Stimulated activated CD4-positive, alpha-beta T cell treated with anti-CD3 and anti-CD28 coated beads, Interleukin-15, amount 100 ng/mL, for 24 hours (primary cell): ENCODE data around the gene ADNP2.

Experiments used
- DNase-seq: peaks from one replicate; pipeline ENCODE4 v3.0.0-alpha.2; 2020

The ADNP2 gene, protein sequence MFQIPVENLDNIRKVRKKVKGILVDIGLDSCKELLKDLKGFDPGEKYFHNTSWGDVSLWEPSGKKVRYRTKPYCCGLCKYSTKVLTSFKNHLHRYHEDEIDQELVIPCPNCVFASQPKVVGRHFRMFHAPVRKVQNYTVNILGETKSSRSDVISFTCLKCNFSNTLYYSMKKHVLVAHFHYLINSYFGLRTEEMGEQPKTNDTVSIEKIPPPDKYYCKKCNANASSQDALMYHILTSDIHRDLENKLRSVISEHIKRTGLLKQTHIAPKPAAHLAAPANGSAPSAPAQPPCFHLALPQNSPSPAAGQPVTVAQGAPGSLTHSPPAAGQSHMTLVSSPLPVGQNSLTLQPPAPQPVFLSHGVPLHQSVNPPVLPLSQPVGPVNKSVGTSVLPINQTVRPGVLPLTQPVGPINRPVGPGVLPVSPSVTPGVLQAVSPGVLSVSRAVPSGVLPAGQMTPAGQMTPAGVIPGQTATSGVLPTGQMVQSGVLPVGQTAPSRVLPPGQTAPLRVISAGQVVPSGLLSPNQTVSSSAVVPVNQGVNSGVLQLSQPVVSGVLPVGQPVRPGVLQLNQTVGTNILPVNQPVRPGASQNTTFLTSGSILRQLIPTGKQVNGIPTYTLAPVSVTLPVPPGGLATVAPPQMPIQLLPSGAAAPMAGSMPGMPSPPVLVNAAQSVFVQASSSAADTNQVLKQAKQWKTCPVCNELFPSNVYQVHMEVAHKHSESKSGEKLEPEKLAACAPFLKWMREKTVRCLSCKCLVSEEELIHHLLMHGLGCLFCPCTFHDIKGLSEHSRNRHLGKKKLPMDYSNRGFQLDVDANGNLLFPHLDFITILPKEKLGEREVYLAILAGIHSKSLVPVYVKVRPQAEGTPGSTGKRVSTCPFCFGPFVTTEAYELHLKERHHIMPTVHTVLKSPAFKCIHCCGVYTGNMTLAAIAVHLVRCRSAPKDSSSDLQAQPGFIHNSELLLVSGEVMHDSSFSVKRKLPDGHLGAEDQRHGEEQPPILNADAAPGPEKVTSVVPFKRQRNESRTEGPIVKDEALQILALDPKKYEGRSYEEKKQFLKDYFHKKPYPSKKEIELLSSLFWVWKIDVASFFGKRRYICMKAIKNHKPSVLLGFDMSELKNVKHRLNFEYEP

DNA sequence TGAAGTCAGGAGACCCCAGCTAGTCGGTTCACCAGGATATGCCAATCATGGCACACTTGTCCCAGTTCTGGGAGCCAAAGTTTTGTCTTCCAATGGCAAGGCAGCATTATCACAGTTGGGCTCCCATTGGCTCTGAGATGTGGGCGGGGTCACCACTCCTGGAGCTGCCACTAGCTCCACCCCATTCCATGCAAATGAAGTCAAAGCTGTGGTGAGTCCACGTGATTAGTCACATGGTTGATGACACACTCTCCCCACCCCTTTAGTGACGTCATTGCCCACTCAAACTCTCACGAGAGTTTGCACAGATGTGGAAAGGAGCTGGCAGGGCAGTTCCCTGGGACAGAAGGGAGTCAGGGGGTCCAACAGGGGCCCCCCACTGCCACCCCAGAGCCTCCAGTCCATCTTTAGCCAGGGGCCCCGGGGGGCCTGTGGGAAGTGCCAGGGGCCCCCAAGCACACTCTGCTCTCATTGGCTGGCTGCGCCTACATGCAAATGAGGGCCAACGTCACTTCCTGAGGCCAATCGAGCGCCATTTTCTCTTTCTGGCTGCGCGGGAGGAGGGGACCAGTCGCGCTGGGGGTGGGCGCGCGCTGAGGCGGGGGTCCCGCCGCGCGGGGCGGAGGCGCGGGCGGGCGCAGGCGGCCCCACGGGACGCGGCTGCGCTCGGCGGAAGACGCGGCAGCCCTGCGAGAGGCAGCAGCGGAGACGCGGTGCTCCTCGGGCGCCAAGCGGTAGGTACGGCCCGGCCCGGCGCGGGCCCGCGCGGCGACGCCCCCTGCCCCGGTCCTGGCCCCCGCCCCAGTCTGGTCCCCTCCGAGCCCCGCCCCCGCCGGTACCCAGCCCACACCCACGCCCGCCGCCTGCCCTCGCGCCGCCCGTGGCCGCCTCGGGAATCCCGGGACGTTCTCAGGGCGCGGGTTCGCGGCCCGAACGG is at the start of gene ADNP2:
TSS of gene ADNP2 (plus strand) at position 524 of the 937 bp plus-strand sequence. CDS start 8,281 bp downstream, outside the sequence.
- peak; percentile 89 for DNase-seq

DNA sequence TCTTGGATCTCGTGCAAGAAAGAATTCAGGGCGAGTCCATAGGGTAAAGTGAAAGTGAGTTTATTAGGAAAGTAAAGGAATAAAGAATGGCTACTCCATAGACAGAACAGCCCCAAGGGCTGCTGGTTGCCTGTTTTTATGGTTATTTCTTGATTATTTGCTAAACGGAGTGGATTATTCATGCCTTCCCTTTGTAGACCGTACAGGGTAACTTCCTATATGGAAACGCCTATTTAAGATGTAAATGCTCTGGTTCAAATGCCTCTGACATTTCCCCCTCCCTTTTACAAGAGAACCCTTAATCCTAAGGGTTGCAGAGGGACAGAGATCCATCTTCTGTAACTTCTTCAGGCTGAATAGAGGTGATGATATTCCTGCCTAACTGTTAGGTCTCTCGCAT is 49.1 kb upstream of the ADNP2 start:
- DNase-seq, result no peak

DNA sequence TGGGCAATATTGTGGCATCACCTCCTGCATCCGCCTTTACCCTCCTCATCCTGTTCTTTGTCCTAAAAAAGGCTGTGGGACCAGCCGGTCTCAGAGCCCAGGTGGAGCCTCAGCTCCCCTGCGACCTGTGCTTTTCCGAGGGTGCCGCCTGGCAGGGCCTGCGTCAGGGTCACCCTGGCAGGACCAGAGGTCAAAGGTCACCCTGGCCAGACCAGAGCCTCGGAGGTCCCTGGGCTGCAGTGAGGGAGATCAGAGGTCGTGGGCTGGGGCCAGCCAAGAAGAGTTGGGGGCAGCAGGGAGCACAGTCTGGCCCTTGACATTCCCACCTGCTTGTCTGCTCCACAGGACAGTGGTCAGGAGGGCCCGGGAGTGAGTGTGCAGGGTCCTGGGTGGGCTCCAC is 43.4 kb upstream of the ADNP2 start:
- DNase-seq, result no peak

DNA sequence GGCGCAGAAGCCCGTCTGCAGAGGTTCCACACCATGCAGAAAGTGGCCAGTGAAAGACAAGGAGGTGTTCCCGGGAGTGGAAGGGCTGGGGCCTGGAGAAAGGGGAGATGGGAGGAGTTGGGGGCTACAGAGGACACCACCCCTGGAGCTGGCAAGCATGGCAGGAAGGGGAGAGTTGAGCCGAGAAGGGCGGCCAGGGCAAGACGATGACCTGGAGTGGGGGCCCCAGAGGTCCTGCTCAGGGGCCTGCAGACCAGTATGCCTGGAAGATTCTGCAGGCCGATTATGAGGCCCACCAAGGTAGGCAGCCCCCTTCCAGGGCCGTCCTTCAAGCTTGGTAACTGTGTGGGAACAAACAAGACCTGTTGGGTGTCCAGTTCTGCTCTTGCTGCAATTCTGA is 41.7 kb upstream of the ADNP2 start:
- no peak for DNase-seq

DNA sequence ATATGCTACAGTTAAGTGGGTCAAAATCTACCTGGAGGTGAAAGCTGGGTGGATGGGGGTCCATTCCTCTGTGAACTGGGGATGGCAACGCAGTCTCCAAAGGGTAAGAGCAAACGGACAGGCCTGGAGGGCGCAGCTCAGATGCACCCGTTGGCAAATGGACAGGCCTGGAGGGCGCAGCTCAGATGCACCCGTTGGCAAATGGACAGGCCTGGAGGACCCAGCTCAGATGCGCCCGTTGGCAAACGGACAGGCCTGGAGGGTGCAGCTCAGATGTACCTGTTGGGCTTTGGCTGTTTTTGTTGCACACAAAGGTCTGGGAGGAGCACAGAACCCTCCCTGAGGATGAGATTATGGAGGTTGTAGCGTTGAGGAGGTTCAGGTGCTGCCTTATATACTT is 41.2 kb upstream of the ADNP2 start:
- no peak for DNase-seq

DNA sequence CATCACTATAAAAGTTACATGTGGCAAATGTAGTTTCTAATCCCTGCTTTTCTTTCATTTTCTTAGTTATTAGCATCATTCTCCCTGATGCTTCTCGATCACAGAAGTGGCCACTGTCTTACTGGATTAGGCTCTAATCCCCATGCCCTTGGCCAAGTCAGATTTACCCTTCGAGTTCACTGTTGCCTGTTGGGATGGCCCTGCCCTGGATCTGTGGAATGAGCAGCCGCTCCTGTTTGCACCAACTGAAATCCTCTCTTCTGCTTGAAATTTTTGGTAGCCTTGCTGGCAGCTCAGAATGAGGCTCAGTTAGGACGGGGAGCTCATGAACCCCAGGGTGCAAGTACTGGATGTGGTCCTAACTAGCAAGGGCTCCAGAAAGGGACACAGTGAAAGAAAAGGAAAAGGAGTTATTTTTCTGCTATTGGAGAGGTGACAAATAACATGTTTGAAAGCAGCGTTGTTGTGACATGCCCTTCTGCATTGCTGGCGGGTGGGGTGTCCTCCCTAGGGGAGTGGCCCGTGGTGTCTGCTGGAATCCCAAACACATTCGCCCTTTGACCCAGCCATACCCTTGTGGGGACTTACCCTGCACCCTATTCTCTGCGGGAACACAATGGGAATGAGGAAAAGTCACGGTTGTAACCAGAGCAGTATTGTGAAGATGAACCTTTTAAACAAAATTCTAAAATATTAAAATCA is 40.3 kb upstream of the ADNP2 start:
- DNase-seq, result no peak

DNA sequence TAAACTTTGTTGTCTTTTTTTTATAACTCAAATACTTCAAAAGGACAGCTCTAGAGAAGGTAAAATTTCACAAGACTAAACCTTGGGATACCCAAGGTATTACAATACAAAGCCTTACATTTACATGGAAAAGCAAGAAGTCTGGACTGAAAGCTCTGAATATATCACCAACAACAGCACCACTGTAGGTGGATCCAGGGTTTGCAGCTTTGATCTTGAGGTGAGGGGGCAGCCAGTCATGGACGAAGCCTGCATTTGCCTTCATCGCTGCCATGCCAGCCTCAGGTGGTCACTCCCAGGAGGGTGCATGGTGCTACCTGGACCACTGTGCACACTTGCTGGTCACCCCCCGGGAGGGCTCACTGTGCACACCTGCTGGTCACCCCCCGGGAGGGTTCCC is 38.2 kb upstream of the ADNP2 start:
- no peak for DNase-seq

DNA sequence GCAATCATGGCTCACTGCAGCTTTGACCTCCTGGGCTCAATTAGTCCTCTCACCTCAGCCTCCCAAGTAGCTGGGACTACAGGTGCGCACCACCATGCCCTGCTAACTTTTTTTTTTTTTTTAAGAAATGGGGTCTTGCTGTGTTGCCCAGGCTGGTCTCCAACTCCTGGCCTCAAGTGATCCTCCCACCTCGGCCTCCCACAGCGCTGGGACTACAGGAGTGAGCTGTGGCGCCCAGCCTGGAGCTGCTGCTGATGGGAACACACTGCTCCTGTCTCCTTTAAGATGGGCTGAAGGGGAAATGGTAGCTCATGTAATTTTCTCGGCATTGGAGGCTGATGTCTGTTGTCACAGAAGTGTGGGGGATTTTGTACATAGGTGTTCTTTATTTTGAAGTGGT is 34.9 kb upstream of the ADNP2 start:
- DNase-seq, result no peak

DNA sequence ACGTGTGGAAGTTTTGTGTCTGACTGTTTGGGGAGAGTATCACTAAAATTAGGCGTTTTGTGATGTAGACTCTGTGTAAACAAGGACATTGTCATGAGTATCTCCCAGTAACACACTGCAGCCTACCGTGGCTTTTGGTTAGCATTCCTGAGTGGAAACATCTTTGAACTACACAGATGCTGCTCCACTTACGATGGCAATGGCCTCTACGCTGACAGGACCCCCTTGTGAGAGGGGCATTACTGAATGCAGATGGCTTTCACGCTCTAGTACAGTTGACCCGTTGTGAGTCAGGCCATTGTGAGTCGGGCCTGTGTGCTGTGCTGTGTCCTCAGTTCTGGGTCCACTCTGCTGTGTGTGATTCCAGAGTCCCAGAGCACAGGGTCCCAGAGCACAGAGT is 34.4 kb upstream of the ADNP2 start:
- no peak for DNase-seq

DNA sequence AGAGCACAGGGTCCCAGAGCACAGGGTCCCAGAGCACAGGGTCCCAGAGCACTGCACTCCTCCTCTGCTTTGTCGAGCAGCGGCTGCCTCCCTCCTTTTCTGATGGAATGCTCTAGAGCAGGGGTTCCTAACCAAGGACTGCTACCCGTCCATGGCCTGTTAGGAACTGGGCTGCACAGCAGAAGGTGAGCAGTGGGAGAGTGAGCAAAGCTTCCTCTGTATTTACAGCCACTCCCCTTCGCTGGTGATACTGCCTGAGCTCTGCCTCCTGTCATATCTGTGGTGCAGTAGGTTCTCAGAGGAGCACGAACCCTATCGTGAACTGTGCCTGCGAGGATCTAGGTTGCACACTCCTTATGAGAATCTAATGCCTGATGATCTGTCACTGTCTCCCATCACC is 33.1 kb upstream of the ADNP2 start:
- DNase-seq, result no peak

DNA sequence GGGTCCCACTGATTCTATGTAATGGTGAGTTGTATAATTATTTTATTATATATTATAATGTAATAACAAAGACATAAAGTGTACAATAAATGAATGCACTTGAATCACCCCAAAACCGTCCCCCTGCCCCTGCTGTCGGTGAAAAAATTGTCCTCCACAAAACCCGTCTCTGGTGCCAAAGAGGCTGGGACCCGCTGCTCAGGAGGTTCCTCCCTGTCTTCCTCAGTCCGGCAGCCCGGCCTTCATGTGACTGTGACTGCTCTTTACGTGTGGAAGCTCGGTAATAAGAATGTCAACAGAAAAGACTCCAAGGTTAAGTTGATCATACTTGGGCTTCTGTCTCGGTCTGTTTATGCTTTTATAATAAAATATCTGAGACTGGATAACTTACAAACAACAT is 32.7 kb upstream of the ADNP2 start:
- no peak for DNase-seq

DNA sequence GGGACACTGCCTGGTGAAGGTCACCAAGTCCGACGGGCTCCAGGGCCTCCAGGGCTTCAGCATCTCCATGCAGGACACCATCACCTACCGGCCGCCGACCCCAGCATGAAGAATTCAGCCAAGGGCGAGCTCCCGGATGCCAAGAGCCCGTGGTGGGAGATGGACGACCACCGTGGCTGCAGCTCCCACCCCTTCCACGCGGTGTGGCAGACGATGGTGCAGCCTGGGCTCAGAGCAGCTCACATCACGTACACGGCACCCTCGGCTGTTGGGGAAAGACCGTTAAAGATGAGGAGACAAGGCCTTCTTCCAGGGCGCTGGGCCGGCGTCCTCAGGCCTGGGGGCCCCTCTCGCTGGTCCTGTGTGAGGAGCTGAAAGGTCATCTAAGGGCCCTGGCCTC is 31.2 kb upstream of the ADNP2 start:
- no peak for DNase-seq

DNA sequence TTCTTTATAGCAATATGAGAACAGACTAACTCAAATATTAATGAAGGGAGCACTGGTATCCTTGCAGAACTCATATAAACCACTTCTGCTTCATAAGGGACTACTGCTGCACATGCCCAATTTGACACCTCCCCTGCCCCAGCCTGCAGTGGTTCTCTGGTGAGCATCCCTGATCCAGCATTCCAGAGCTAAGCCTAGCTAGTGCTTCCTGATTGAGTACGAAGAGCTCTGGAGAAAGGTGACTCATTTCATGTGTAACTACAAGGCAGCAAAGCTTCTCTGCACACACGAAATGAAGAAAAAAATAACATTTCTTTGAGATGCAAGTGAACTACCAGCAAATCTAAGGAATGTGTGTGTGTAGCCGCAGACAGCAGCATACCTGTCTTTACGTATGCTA is 22.8 kb upstream of the ADNP2 start:
- no peak for DNase-seq

DNA sequence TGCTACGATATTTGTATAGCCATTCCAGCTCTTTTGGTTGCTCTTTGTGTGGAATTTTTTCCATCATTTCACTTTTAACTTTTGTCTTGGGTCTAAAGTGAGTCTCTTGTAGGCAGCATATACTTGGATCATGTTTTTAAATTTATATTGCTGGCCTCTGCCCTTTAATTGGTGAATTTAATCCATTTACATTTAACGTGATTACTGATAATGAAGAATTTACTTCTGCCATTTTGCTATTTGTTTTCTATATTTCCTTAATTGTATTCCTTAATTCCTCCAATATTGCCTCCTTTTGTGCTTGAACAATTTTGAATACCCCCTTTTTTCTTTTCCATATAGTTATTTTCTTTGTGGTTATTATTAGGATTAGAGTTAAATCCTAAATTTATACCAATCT is 21.0 kb upstream of the ADNP2 start:
- no peak for DNase-seq

DNA sequence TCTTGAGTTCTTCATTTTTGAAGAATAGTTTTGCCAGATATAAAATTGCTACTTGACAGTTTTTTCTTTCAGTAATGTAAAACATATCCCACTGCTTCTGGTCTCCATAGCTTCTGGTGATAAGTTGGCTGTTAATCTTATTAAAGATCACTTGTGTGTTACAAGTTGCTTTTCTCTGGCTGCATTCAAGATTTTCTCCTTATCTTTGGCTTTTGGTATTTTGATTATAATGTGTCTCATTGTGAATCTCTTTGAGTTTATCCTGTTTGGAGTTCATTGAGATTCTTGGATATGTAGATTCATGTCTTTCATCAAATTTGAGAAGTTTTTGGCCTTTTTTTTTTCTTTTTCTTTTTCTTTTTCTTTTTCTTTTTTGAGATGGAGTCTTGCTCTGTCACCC is 20.2 kb upstream of the ADNP2 start:
- DNase-seq, result no peak

DNA sequence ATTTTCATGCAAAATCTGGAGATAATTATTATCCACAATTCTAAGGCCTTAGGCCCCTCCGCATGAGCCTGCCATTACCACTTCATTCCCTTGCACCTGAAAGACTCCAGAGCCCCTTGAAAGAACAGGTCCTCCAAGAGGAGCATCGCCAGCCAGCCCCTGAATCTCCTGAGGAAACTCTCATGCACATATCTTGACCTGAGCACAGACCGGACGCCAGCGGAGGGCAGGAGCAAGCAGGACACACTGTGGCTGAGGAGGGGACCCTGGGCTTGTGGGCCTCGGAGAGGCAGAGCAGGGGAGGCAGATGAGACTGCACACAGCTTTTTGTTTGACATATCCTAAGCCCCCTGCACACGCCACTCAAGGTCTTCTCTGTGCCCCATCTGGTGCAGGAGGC is 13.6 kb upstream of the ADNP2 start:
- no peak for DNase-seq

DNA sequence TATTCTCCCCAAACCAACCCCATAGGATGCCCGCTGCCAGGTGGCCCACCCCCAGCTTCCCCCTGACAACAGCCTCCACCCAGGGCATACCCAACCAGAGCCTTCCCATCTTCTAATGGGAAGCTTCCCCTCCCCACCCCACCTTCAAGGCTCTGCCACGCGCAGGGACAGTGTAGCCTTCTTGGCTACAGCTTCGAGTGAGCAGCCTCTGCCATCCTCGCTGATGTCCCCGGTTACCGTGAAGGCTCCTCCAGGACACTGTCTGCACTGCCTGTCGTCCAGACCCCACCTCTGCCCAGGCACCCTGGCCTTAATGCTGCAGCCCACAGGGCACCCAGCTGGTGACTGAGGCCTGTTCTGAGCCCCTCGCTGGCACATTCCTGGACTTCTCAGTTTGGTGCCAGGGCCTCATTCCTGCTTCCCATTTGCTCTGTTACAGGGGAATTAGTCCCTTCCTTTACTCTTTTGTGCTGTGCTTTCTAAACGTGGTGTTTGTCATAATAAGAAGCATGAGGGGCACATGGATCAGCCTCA is 13.0 kb upstream of the ADNP2 start:
- no peak for DNase-seq

DNA sequence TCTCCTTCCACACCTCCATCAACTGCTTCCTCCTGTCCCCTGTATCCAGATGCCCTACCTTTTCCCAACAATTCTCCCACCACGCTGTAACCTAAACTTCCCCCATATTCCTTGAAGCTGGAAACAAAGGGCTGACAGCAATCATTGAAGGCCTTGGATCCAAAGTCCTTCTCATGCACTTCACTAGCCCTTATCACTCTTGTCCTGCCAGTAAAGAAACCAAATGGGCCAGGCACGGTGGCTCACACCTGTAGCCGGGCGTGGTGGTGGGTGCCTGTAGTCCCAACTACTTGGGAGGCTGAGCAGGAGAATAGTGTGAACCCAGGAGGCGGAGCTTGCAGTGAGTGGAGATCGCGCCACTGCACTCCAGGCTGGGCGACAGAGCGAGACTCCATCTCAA is 11.9 kb upstream of the ADNP2 start:
- DNase-seq, result no peak

DNA sequence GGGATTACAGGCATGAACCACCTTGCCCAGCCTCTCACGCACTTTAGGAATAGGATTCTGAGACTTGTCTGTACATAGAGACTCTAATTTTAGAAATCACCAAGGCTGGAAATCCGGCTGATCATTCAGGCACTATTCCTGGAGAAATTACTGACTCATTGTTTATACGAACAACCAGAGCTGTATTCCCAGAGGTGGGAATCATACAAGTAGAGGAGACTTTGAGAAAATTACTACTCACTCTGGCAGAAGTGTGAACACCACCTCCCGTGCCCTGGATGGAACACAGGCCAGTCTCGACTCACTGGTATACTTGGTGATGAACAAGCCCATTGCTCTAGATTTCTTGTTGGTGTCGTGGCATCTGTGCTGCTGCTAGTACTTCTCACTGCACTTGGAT is 5.8 kb upstream of the ADNP2 start:
- DNase-seq, result no peak

DNA sequence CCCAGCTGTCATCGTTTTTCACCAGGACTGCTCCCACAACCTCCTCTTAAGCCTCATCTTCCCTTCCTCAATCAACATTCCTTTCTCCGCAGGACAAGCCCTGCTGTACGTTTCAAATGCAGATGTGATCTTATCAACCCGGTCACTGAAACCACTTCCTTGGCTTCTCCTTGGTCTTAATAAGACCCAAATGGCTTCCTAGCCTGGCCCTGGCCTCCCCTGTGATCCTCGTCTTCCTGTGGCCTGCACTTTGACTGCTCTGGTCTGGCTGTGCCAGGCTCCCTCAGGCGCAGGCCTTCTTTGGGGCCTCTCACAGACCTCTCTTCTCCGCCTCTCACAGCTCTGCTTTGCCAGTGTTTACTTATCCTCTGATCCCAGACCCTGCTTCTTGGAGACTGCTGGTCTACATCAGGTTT is 4.7 kb upstream of the ADNP2 start:
- DNase-seq, result no peak

DNA sequence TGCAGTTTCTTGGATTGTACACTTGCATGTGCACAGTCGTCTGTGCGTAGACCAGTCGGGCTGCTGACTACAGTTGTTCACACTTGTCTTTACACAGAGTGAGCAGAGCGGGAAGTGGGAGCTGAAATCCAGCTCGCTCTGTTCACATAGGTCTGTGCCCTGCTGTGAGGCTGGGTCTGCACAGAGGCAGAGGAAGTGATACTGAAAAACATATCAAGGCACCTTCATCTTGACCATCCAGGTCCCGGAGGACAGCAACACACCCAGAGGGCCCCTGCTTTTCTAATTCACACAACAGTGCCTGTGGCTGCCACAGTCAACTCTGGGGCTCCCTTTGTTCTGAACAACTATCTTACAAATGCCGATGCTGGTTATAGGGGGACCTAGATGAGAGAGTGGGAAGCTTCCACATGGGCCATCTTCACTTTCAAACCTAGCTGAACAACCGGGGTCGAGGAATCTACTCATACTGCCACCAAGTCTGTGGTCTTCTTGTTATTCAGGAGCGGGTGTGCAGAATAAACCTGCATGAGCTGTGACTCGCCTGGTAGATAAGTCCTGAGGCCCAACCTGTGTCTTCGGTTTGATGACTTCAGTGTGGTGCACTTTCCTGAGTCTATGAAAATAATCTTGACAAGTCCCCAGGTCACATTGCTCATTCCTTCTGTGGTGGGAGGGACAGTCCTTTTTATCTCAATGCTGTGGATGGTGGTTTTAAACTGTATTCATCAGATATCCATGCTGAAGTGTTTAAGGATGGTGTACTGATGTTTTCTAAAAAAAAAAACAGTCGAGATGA is 3.5 kb upstream of the ADNP2 start:
- peak; percentile 15 for DNase-seq
